GM12878 (cell line): ENCODE measurements around the gene TRAF2. TPM values are rescaled to one million over a fixed set of nuclear protein-coding genes. Genes with fewer than 3 reads are reported as not detected.
A peak's percentile ranks its signal among the peaks of the same experiment; 100 is the strongest.

ENCODE experiments used
- ATAC-seq: fragments of 200-7000 bp; cut with Tn5 transposase; 3 replicates; pipeline ENCODE4 v1.9.1; 2020; ENCODE audit warnings: mild to moderate bottlenecking, moderate library complexity
- BruUV-seq: library from RNA; stranded (reverse); fragments of 400-500 nt; replicated peaks from 2 replicates; lab custom pipeline; 2021; lab: Mats Ljungman, UMichigan
- CTCF ChIA-PET: fragments of 300-600 bp; sonication (Branson Sonifier 250); formaldehyde crosslinking; extraction: SDS; loops from one replicate; lab custom pipeline; 2021; ENCODE audit warnings: inconsistent platforms; lab: Yijun Ruan, JAX
- POLR2A ChIA-PET: fragments of 350-600 bp; formaldehyde crosslinking; extraction: SDS; loops from one replicate; lab custom pipeline; 2021; ENCODE audit warnings: inconsistent platforms; lab: Charles Lee
- RAD21 ChIA-PET: fragments of 300-600 bp; sonication (Branson Sonifier 250); formaldehyde crosslinking; loops from one replicate; lab custom pipeline; 2023; ENCODE audit warnings: antibody characterized with exemption; ENCODE audit not compliant: unreplicated experiment; lab: Charles Lee
- SMC1A ChIA-PET: fragments of 300-600 bp; sonication (Branson Sonifier 250); formaldehyde crosslinking; loops from one replicate; lab custom pipeline; 2023; ENCODE audit not compliant: unreplicated experiment, uncharacterized antibody; lab: Charles Lee
- DNase-seq: peaks from one replicate; pipeline ENCODE4 v3.0.0-alpha.2; 2011; ENCODE audit warnings: low read depth, low spot score
- FAIRE-seq: peaks from 3 replicates; lab custom pipeline; 2011; peaks lifted over from hg19 to GRCh38; lab: Jason Lieb, UNC
- H2AFZ ChIP-seq: 2 replicates; pipeline ENCODE4 v1.6.0; 2011; ENCODE audit warnings: low read depth, low read length, control low read depth; ENCODE audit not compliant: control insufficient read depth
- H3K27ac ChIP-seq: 2 replicates; pipeline ENCODE4 v1.5.1; 2011; ENCODE audit warnings: control low read depth; ENCODE audit not compliant: control insufficient read depth, insufficient read depth
- H3K27me3 ChIP-seq, 2 experiments: replicated peaks in 1 of 2; 2 replicates each; pipeline versions ENCODE4 v1.6.0 to v1.6.1; 2011; ENCODE audit warnings: low read length in 1 of 2; ENCODE audit not compliant: control insufficient read depth in 2 of 2, insufficient read depth in 2 of 2
- H3K36me3 ChIP-seq, 2 experiments: 2 replicates each; pipeline ENCODE4 v1.5.1; 2011; ENCODE audit warnings: low read length in 1 of 2; ENCODE audit not compliant: control insufficient read depth in 2 of 2, insufficient read depth in 2 of 2
- H3K4me1 ChIP-seq: 2 replicates; pipeline ENCODE4 v1.6.1; 2011; ENCODE audit warnings: mild to moderate bottlenecking, low read length, moderate library complexity, mixed read lengths; ENCODE audit not compliant: control insufficient read depth, insufficient read depth
- H3K4me2 ChIP-seq: 2 replicates; pipeline ENCODE4 v1.6.0; 2011; ENCODE audit warnings: control low read depth; ENCODE audit not compliant: control insufficient read depth, insufficient read depth
- H3K4me3 ChIP-seq: fragments of 200-600 bp; sonication (generic); 2 replicates; pipeline ENCODE4 v1.5.1; 2016
- H3K79me2 ChIP-seq: 2 replicates; pipeline ENCODE4 v1.6.0; 2011; ENCODE audit warnings: low read length; ENCODE audit not compliant: control insufficient read depth, insufficient read depth
- H3K9ac ChIP-seq: 2 replicates; pipeline ENCODE4 v1.8.0; 2011; ENCODE audit warnings: low read length, control low read depth, mixed read lengths; ENCODE audit not compliant: control insufficient read depth, insufficient read depth
- H3K9me3 ChIP-seq: replicated peaks from 3 replicates; pipeline ENCODE4 v1.5.1; 2011; ENCODE audit warnings: mild to moderate bottlenecking, low read length; ENCODE audit not compliant: control insufficient read depth, insufficient read depth
- H4K20me1 ChIP-seq: 2 replicates; pipeline ENCODE4 v1.6.0; 2011; ENCODE audit not compliant: control insufficient read depth, insufficient read depth
- ATF3 ChIP-seq: IDR thresholded peaks from 2 replicates; pipeline ENCODE4 v1.6.1; 2011; ENCODE audit warnings: low read depth, mild to moderate bottlenecking, low read length, moderate library complexity, borderline replicate concordance; ENCODE audit errors: extremely low read depth
- ATF7 ChIP-seq: fragments of 450-650 bp; IDR thresholded peaks from 2 replicates; pipeline ENCODE4 v1.6.1; 2016; ENCODE audit warnings: low read depth, mild to moderate bottlenecking
- BACH1 ChIP-seq: fragments of 450-650 bp; IDR thresholded peaks from 2 replicates; pipeline ENCODE4 v1.6.1; 2017; ENCODE audit warnings: mild to moderate bottlenecking, borderline replicate concordance
- BMI1 ChIP-seq: fragments of 450-650 bp; IDR thresholded peaks from 2 replicates; pipeline ENCODE4 v1.6.1; 2016; ENCODE audit warnings: mild to moderate bottlenecking, moderate library complexity, borderline replicate concordance
- EGR1 ChIP-seq, 2 experiments: IDR thresholded peaks; 1 replicate in 1 of 2; 2 replicates in 1 of 2; pipeline ENCODE4 v1.6.1; 2011 to 2012; ENCODE audit warnings: low read depth in 2 of 2, low read length in 2 of 2, borderline replicate concordance in 1 of 2, mild to moderate bottlenecking in 1 of 2, moderate library complexity in 1 of 2
- HDAC2 ChIP-seq: fragments of 200-600 bp; sonication (generic); IDR thresholded peaks from 2 replicates; pipeline ENCODE4 v1.6.1; 2017
- HSF1 ChIP-seq: fragments of 150-350 bp; IDR thresholded peaks from 2 replicates; pipeline ENCODE4 v1.6.1; 2014; ENCODE audit warnings: mild to moderate bottlenecking, low read depth, low read length
- IKZF1 ChIP-seq: fragments of 450-650 bp; conservative IDR thresholded peaks from 2 replicates; pipeline ENCODE4 v1.6.1; 2017; ENCODE audit warnings: antibody characterized with exemption, mild to moderate bottlenecking
- NFXL1 ChIP-seq: fragments of 450-650 bp; IDR thresholded peaks from 2 replicates; pipeline ENCODE4 v1.6.1; 2017; ENCODE audit warnings: antibody characterized with exemption, mild to moderate bottlenecking, borderline replicate concordance
- RAD51 ChIP-seq: fragments of 450-650 bp; IDR thresholded peaks from 2 replicates; pipeline ENCODE4 v1.6.1; 2016; ENCODE audit warnings: moderate library complexity, mild to moderate bottlenecking, inconsistent platforms
- REST ChIP-seq: IDR thresholded peaks from 2 replicates; pipeline ENCODE4 v1.6.1; 2012; ENCODE audit warnings: mild to moderate bottlenecking, low read depth, low read length
- USF2 ChIP-seq: IDR thresholded peaks from 2 replicates; pipeline ENCODE4 v1.6.1; 2011; ENCODE audit warnings: low read depth, low read length, improper control_type of control experiment, borderline replicate concordance
- ZNF207 ChIP-seq: fragments of 450-650 bp; IDR thresholded peaks from 2 replicates; pipeline ENCODE4 v1.6.1; 2014; ENCODE audit warnings: antibody characterized with exemption, mild to moderate bottlenecking, borderline replicate concordance
- WGBS: methylation state at CpG from one replicate; pipeline ENCODE4 v1.1.6; 2016; ENCODE audit warnings: low lambda C conversion rate; ENCODE audit not compliant: insufficient replicate concordance, insufficient coverage; ENCODE audit errors: missing lambda C conversion rate; 5-methylcytosine and 5-hydroxymethylcytosine counted together
- in situ Hi-C: fragments of 300-500 bp; cut with MboI; formaldehyde crosslinking; loops from 9 replicates; pipeline ENCODE4 v1.14.3; 2018; ENCODE audit warnings: mixed read lengths
- intact Hi-C: fragments of 100-400 bp; cut with micrococcal nuclease; formaldehyde crosslinking; loops from one replicate; pipeline ENCODE4 v1.14.2; 2022; ENCODE audit not compliant: unreplicated experiment
- polyA plus RNA-seq, 11 experiments: library from polyadenylated mRNA; depleted of rRNA in 4 of 11; unstranded in 6 of 11; stranded (reverse) in 5 of 11; fragments of >200 nt; fragmentation: Nextera tagmentation in 4 of 11; fragmentation: Illumina TruSeq in 1 of 11; extraction: Ambion mirVana in 4 of 11; extraction: Trizol in 1 of 11; gene quantifications; 1 replicate in 1 of 11; 2 replicates in 10 of 11; pipeline versions ENCODE4 v1.2.1 to v1.2.3, GENCODE V29; 2011 to 2016; ENCODE audit warnings: inconsistent platforms in 2 of 11, missing spikeins in 2 of 11, low read depth in 1 of 11
- total RNA-seq, 4 experiments: library from RNA; depleted of rRNA in 3 of 4; stranded (reverse); fragments of >200 nt in 3 of 4; fragmentation: Illumina TruSeq in 1 of 4; extraction: Trizol in 1 of 4; gene quantifications; 2 replicates each; pipeline versions ENCODE4 v1.2.1 to v1.2.3, GENCODE V29; 2013 to 2021

TRAF2 gene
- total and polyA plus RNA-seq, 10 of the 15 experiments (the other 5 are each of a cell fraction or from before 2014, with no cell fraction given) = 0.34 to 39.5 (median 18.7) TPM

- Histone ChIP-seq H3K4me3 (no peak overlapping the region), H4K20me1 (no peaks in the 10 kb centered on the region; the same call in 1 of the 2 replicates), H3K27me3 (no peaks in the 10 kb centered on the region), H2AFZ (no peak overlapping the region), H3K27ac (no peak overlapping the region), H3K4me1 (peaks cover 6% of the 10 kb centered on the region; the same call in 1 of the 2 replicates), H3K36me3 (no peaks in the 10 kb centered on the region), H3K9me3 (no peaks in the 10 kb centered on the region; the same call in 2 of the 3 replicates), H3K9ac (no peak overlapping the region), H3K4me2 (no peak overlapping the region), H3K79me2 (no peaks in the 10 kb centered on the region)
- no peak for ATAC-seq
- CTCF ChIA-PET = interaction anchor here (4.3 kb wide), 1 partner anchor 194 kb away, joined by 35 read pairs; no protein-coding TSS in a partner anchor
- DNase-seq = no peak
- RAD21 ChIA-PET = no interaction called here
- SMC1A ChIA-PET = no interaction called here
- intact Hi-C loops = no loop called here
- 88% methylated on average over 28 of the region's 32 CpGs for WGBS
- FAIRE-seq = no peak
- BruUV-seq = TSS peak; percentile 82
- POLR2A ChIA-PET = interaction anchor here (1.3 kb wide), 1 partner anchor 30 kb away, joined by 3 read pairs; no protein-coding TSS in a partner anchor
- in situ Hi-C loops = no loop called here
- TF ChIP-seq BMI1 = no peak
- TF ChIP-seq BACH1 = no peak
- no peak for TF ChIP-seq ZNF207
- TF ChIP-seq ATF7 = no peak
- no peak for TF ChIP-seq ATF3
- TF ChIP-seq IKZF1 = no peak
- TF ChIP-seq EGR1 (IDR thresholded peaks at IDR 0.05; ENCODE audit: borderline replicate concordance in 1 of 2, low read depth in 2 of 2, low read length in 2 of 2) = no peak
- no peak for TF ChIP-seq HDAC2
- TF ChIP-seq HSF1 = no peak
- TF ChIP-seq RAD51 = no peak
- TF ChIP-seq REST = no peak
- no peak for TF ChIP-seq USF2
- TF ChIP-seq NFXL1 = no peak
These were observed 46.0 kb upstream of the TRAF2 start for GRCh38 chr9:136840140-136840876.
